GM18511 (cell line): ENCODE data around the gene PLA2G4E.

Experiments used
- ATAC-seq: cut with Tn5 transposase; IDR thresholded peaks from one replicate; pipeline ENCODE4 v1.9.1; 2021; ENCODE audit warnings: mild to moderate bottlenecking, moderate library complexity; ENCODE audit not compliant: unreplicated experiment

The PLA2G4E gene, protein sequence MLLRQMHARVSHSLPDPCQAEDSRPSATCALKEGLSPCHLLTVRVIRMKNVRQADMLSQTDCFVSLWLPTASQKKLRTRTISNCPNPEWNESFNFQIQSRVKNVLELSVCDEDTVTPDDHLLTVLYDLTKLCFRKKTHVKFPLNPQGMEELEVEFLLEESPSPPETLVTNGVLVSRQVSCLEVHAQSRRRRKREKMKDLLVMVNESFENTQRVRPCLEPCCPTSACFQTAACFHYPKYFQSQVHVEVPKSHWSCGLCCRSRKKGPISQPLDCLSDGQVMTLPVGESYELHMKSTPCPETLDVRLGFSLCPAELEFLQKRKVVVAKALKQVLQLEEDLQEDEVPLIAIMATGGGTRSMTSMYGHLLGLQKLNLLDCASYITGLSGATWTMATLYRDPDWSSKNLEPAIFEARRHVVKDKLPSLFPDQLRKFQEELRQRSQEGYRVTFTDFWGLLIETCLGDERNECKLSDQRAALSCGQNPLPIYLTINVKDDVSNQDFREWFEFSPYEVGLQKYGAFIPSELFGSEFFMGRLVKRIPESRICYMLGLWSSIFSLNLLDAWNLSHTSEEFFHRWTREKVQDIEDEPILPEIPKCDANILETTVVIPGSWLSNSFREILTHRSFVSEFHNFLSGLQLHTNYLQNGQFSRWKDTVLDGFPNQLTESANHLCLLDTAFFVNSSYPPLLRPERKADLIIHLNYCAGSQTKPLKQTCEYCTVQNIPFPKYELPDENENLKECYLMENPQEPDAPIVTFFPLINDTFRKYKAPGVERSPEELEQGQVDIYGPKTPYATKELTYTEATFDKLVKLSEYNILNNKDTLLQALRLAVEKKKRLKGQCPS

DNA sequence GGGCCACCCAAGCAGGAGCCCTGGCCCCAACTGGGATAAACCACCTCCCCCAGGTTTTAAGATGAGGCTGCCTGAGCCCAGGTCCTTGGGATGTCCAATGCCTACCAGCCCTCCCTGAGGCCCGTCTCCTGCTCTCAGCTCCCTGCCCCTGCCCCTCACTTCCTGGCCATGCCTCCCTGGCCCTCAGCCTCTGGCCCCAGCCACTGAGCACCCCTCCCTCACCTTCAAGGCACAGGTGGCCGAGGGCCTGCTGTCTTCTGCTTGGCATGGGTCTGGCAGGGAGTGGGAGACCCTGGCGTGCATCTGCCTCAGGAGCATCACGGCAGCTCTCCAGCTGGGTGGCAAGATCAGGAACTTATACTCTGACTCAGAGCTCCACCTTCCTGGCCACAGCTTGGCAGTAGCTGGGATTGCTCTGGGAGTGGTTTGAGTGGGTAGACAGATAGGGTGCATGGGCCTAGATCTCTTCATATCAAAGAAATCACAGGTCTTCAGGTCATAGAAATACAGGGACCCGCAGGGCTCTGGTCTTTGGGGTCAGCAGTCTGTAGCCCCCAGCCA, at the start of gene PLA2G4E:
Gene PLA2G4E (minus strand): TSS at position 330 of the 561 bp plus-strand sequence. CDS start 12 bp downstream, at position 318.
- ATAC-seq = no peak

- no peak for ATAC-seq
Observed at GRCh38 chr15:42070279-42070975, 49.6 kb upstream of the PLA2G4E start.

DNA sequence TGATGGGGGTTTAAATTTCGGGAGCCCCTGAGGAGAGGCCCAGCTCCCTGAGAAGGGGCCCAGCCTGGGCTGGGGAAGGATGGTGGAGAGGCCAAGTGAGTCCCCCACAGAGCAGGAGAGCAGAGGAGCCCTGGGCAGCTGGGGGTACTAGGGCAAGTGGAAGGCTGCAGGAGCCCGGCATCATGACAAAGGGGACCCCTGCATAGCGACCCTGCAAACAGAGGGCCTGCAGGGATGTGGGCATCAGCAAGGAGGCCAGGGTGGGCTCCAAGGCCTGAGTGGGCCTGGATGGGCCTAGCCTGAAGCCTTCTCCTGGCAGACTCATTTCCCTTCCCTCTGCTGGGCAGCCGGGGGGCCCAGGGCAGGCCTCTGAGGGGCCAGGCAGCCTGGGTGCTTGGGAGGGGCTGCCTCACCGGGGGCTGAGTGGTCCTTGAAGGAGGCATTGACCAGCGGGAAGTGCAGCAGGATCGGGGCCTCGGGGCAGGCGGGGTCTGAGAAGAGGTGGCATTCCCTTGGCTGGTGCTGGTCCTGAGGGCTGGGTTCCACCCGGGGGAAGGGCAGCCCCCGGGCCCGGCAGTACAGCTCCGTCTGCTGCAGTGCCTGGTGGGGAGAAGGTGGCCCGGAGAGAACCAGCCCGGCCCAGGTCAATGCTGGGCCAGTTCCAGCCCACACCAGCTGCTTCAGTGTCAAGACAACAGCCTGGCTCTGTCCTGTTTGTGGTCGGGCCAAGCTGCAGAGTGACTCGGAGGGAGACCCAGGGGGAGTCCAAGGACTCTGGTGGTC, 48.8 kb upstream of the PLA2G4E start:
- ATAC-seq = no peak

GRCh38 chr15:42069025-42069424, 48.2 kb upstream of the PLA2G4E start:
- no peak for ATAC-seq

DNA sequence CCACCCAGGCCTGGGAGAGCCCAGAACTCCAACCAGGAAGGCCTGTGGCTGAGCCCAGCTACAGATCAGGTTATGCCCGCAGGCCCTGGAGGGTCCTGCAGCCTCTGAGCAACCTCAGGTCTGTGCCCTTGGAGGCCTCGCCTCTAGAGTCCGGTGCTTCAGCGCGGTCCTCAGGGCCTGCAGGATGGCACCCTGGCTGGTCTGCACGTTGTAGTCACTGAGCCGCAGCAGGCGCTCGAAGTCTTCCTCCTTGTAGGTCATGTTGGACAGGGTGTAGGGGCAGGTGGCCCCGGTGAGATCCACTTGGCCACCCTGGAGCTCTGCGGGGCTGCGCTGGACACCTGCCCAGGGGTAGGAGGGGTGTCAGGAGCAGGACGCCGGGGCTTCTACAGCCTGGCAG, 47.8 kb upstream of the PLA2G4E start:
- ATAC-seq = no peak

- ATAC-seq = no peak
Observed at GRCh38 chr15:42066764-42067415, 46.0 kb upstream of the PLA2G4E start.

- ATAC-seq = no peak
Observed at GRCh38 chr15:42065468-42065867, 44.6 kb upstream of the PLA2G4E start.

DNA sequence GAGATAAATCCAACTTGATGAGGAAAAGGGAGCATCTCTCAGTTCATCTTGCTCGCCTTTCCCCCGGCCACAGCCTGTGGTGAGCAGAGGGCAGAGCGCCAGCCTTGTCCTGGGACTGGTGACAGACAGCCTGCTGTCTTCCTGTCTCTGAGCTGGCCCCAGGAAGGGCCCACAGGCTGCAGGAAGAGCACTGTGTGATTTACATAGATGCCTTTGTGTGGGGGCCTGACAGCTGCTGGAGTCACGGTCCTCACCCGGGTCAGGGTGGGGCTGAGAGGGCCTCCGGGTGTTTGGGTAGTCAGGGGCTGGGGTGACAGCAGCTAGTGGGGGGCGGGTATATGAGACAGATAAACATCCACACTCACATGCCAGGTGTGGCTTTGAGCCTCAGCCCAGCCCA, 44.2 kb upstream of the PLA2G4E start:
- ATAC-seq = no peak

- ATAC-seq = no peak
Observed at GRCh38 chr15:42064271-42064670, 43.4 kb upstream of the PLA2G4E start.

GRCh38 chr15:42063122-42063848, 42.4 kb upstream of the PLA2G4E start:
- no peak for ATAC-seq

DNA sequence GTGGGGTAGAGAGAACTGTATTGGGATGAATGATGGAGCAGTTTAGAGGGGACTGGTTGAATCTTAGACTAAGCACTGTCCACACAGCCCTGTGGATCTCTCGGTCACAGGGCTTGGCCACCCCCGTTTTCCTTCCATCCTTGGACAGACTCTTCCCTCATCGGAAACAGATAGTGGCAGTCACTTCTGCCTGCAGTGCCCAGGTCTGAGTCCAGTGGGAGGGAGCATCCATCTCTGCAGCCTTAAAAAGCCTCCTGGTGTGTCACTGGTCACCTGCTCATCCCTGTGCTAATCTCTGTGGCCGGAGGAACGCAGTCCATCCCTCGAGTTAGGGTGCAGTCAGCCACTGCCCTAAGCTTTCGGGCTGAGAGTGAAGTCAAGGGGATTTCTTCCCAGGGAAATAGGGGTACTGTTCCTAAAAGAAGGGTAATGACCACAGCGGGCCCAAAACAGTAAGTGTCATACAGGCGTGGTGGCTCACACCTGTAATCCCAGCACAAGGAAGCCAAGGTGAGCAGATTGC, 41.5 kb upstream of the PLA2G4E start:
- no peak for ATAC-seq

- no peak for ATAC-seq
Observed at GRCh38 chr15:42060797-42061196, 40.0 kb upstream of the PLA2G4E start.

- no peak for ATAC-seq
Observed at GRCh38 chr15:42060477-42060763, 39.6 kb upstream of the PLA2G4E start.

- no peak for ATAC-seq
Observed at GRCh38 chr15:42059661-42060476, 39.0 kb upstream of the PLA2G4E start.

GRCh38 chr15:42058791-42059190, 37.9 kb upstream of the PLA2G4E start:
- no peak for ATAC-seq

GRCh38 chr15:42057799-42058646, 37.2 kb upstream of the PLA2G4E start:
- ATAC-seq = no peak
